GM19023 (cell line): ENCODE results near the gene DAPK1.

Experiments used
- ATAC-seq: cut with Tn5 transposase; IDR thresholded peaks from one replicate; pipeline ENCODE4 v1.9.1; 2021; ENCODE audit warnings: mild to moderate bottlenecking, moderate library complexity; ENCODE audit not compliant: unreplicated experiment

DAPK1 gene

DNA sequence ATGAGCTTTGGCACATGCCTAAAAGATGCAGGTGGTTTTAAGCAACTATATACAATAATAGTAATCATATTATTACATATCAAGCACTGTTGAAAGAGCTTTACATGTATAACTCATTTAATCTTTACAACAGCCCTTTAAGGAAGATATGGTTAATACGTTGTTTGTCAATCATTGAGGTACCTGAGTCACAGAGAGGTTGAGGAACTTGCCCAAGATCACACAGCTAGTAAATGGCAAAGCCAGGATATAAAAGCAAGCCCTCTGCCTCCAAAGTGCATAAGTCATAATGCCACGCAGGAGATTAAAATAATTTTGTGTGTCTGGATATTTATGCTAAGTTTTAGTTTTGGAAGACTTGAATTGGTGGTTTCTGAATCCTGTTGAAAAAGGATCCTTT, 90.2 kb downstream of the DAPK1 start:
- no peak for ATAC-seq

DNA sequence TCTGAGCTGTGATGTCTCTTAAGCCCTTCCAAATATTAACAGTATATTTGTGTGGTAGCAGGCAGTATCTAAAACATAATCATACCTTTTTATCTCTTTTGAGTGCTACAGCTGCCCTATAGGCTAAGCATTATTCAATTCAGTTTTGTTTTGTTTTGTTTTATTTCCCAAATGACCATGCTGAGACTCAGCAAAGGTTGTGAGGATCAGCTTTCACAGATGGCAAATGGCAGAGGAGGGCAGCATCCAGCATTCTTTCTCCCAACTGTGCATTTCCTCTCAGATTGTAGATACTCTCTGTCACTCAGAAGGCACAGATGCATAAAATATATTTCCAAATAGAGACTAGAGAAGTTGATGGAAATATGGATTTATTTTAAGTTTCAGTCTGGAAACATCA, 90.7 kb downstream of the DAPK1 start:
- no peak for ATAC-seq

GRCh38 chr9:87590996-87591395, 93.3 kb downstream of the DAPK1 start:
- no peak for ATAC-seq

GRCh38 chr9:87592554-87593358, 95.1 kb downstream of the DAPK1 start:
- ATAC-seq, result no peak

GRCh38 chr9:87593359-87593980, 95.8 kb downstream of the DAPK1 start:
- no peak for ATAC-seq

DNA sequence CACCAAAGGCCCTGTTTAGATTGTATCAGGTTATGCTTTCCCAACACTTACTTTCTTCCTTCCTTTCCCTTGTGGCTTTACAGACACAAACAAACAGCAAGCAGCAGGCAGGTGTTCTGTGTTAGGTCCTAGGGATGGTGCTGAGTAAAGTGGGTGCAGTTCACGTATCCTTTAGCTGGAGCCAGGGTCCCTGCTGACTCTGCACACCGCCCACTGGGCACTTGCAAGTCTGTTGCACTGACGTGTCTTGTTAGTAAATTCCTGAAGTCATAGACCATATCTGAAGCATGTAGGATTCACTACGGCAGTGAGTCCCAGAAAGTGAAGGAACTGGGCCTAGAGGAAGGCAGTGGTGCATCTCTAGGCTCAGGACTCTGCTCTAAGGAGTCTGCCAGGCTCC, 96.5 kb downstream of the DAPK1 start:
- no peak for ATAC-seq

DNA sequence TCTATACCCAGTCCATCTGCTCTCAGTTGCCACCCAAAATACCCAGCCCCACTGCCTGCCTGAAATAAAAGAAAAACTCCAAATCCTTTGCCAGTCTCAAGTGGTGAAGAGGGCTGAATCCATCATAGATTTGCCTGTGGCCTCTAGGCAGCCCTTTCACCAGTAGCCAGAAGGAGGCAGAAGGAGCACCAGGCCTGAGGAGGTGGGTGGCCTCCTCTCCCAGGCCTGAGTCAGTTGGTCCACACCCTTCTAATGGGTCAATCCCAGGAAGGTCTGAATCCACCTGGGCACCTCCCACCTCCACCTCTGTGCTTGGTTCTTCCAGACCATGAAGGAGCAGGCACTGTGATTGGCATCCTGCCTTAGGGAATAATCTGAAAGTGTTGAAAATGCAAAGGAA, 97.0 kb downstream of the DAPK1 start:
- no peak for ATAC-seq

- no peak for ATAC-seq
These were observed 97.9 kb downstream of the DAPK1 start for GRCh38 chr9:87595610-87596009.

GRCh38 chr9:87596862-87597261, 99.2 kb downstream of the DAPK1 start:
- ATAC-seq, result no peak

DNA sequence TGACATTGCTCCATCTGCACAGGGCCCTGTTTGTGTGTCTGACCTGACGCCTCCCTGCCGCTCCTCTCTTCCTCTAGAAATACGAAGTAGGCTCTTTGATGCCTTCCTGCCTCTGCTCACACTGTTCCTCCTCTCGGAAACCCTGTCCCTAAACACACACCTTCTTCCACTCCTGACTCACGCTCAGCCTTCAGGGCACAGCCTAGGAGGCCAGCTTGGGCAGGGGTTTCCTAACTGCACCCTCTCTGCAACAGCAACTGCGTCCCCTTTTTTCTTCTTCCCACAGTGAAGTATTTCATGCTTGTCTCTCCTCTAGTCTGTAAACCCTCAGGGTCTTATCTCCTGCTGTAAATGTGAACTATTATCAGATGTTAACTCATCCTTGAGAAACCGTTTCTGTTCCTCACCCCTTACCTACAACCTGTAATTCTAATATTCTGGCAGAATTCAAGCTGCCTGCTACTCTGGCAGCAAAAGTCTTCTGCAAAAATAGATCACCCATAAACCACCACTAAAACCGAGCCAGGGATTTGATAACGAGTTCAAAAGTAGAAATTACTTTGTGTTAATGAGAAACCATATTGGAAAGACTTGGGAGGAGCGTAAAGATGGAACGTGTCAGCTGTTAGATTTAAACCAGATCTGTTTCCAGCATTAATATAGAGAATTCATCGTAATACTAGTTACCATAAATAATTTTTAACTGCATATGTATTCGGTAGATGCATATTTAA, 100.2 kb downstream of the DAPK1 start:
- ATAC-seq, result no peak

DNA sequence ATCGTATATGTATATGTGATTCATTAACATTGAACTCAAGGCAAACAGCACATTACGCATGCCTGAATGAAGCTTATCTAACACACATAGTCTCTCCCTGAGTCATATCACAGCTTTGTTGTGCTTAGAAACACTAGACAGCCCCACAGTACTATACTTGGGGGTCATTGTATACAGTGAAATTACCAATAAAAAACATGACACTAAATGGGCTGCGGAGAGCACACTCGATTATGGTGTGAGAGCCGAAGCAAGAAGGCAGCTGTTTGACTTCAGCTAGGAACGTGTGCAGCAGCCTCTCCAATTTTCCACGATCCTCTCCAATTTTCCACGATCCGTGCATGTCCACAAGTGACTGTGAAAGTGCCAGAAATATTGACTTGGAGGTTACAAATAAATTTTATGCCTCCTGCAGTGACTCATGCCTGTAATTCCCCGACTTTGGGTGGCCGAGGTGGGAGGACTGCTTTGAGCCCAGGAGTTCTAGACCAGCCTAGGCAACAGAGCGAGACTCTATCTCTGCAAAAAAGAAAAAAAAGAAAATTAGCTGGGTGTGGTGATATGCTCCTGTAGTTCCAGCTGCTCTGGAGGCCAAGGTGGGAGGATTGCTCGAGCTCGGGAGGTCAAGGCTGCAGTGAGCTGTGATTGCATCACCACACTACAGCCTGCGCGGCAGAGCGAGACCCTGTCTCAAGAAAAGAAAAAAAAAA, 102.4 kb downstream of the DAPK1 start:
- no peak for ATAC-seq

DNA sequence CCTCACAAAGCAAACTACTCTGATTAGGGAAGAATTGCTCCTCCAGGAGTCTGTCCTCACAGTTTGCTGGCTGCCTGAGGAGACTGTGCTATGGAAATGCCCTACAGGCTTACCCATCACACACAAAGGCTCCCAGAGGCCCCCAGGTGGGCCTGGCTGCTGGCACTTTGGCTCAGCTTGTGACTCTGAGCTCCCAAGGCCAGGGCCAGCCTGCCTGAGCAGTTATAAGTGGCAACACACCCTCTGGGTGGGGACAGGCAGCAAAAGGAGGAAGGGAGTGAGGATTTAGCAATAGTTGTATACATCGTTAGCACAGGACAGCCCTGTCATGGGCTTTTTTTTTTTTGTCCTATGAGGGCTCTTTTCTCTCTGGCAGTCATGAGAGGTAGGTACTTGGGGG, 103.5 kb downstream of the DAPK1 start:
- no peak for ATAC-seq

GRCh38 chr9:87601595-87601994, 103.9 kb downstream of the DAPK1 start:
- ATAC-seq, result no peak

DNA sequence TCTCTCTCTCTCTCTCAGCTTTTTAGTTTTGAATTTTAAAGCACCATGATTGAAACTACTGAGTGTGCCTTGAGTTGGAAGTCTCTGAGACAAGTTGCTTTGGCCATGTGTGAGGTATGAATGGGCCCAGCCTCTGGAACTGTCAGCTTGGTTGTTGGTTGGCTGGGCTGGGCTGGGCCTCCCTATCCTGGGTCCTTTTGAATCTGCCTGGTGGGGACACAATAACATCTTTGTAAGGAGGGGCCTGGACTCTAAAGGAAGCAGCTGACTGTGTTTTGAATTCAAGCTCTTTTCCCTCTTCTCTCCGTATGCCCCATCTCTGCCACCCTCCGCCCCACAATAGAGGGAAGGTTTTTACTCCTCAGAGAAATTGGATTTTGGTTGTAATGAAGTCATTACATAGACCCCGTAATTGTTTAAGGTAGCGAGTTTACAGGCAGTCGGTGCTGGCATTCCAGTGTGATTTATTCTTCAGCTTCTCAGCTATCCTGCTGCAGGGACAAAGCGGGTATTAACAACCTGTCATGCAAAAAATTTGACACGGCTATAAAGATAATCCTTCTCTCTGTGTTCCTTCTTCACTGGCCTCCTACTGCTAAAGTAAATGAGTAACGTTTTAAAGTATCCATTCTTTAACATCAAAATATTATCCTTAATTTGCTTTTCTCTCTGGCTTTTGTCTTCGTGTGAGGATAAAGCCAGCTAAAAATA, 105.4 kb downstream of the DAPK1 start:
- no peak for ATAC-seq

- no peak for ATAC-seq
These were observed 106.3 kb downstream of the DAPK1 start for GRCh38 chr9:87603854-87604490.

DNA sequence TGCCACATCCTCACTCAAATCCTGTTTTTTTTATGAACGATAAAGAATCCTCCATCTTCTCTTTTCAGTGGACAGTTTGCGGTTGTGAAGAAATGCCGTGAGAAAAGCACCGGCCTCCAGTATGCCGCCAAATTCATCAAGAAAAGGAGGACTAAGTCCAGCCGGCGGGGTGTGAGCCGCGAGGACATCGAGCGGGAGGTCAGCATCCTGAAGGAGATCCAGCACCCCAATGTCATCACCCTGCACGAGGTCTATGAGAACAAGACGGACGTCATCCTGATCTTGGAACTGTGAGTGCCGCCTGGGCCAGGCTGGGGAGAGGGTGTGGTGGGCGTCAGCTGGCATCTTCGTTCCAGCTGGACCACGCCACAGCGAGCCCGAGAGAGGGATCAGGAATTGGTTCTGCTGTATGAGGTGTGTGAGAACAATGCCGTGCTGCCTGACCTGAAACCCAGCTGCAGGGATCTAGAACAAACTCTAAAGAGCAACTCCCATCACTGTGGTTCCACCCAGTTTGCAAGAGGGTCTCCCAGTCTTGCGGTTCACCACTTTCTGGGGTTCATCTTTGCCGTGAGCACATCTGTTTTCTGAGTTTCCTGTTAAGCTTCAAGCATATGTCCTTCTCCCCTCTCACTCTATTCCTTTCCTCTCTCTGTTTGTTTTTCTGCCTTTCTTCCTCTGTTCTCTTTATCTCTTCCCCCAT, 107.4 kb downstream of the DAPK1 start:
- ATAC-seq, result no peak

DNA sequence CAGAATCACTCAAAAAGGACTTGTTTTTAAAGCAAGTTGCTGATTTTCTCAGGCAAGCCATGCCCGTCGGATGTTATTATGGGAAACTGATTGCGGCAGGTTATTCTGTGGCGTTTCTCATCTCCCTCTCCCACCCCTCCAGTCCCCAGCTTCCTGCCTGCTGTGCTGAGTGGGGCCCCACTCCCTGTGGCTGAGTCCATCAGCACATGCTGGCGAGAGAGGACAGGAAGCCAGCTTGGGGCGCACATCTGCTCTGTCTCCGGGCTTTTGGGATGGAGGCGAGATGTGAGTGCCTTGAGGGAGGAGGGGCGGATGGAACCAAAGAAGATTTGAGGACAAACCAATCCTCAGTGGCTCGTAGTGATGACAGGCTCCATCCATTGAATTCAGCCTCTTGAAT, 108.0 kb downstream of the DAPK1 start:
- no peak for ATAC-seq

- no peak for ATAC-seq
These were observed 109.3 kb downstream of the DAPK1 start for GRCh38 chr9:87606841-87607521.

- ATAC-seq, result no peak
These were observed 110.2 kb downstream of the DAPK1 start for GRCh38 chr9:87607859-87608258.
